ENCODE measurements around the gene TRAPPC6A. TPM values are rescaled to one million over a fixed set of nuclear protein-coding genes. Genes with fewer than 3 reads are reported as not detected.

TRAPPC6A gene
- total RNA-seq, 1 donor from 2014 or later, result 17.2 TPM

Other genes starting within 250 kb of the TRAPPC6A start
- gene APOC4, start 236.0 kb downstream of the TRAPPC6A start, total RNA-seq, result not detected in 2 replicates
- not detected in 2 replicates for gene APOC2, start 232.2 kb downstream of the TRAPPC6A start, total RNA-seq
- 24.9 and 35.3 TPM in 2 replicates for gene CLPTM1, start 222.9 kb downstream of the TRAPPC6A start, total RNA-seq
- 10.7 and 12.1 TPM in 2 replicates for gene RELB, start 176.8 kb downstream of the TRAPPC6A start, total RNA-seq
- 11.0 and 13.3 TPM in 2 replicates for gene CLASRP, start 139.2 kb downstream of the TRAPPC6A start, total RNA-seq
- 0.14 and 0.26 TPM in 2 replicates for gene ZNF296, start 101.8 kb downstream of the TRAPPC6A start, total RNA-seq
- gene GEMIN7, start 99.0 kb downstream of the TRAPPC6A start, total RNA-seq, result 18.8 and 26.3 TPM in 2 replicates
- 23.2 and 25.4 TPM in 2 replicates for gene PPP1R37, start 85.1 kb downstream of the TRAPPC6A start, total RNA-seq
- 0.11 and 0.13 TPM in 2 replicates for gene NKPD1, start 17.3 kb downstream of the TRAPPC6A start, total RNA-seq
- 3.5 and 4.2 TPM in 2 replicates for gene BLOC1S3, start 547 bp upstream of the TRAPPC6A start, total RNA-seq
- 0.63 and 1.6 TPM in 2 replicates for gene EXOC3L2, start 67.2 kb upstream of the TRAPPC6A start, total RNA-seq
- gene MARK4, start 73.0 kb upstream of the TRAPPC6A start, total RNA-seq, result 9.5 and 10.7 TPM in 2 replicates
- not detected in 2 replicates for gene CKM, start 144.6 kb upstream of the TRAPPC6A start, total RNA-seq
- gene KLC3, start 162.5 kb upstream of the TRAPPC6A start, total RNA-seq, result 0.07 TPM in 2 replicates
- gene ERCC2, start 192.3 kb upstream of the TRAPPC6A start, total RNA-seq, result 32.6 and 39.4 TPM in 2 replicates
- gene PPP1R13L, start 226.8 kb upstream of the TRAPPC6A start, total RNA-seq, result 8.2 and 8.6 TPM in 2 replicates
- 27.3 and 30.1 TPM in 2 replicates for gene POLR1G, start 228.4 kb upstream of the TRAPPC6A start, total RNA-seq
- 86.3 and 157 TPM in 2 replicates for gene ERCC1, start 245.7 kb upstream of the TRAPPC6A start, total RNA-seq